Measurements from ENCODE around the gene ARID5B.

The ARID5B gene

DNA sequence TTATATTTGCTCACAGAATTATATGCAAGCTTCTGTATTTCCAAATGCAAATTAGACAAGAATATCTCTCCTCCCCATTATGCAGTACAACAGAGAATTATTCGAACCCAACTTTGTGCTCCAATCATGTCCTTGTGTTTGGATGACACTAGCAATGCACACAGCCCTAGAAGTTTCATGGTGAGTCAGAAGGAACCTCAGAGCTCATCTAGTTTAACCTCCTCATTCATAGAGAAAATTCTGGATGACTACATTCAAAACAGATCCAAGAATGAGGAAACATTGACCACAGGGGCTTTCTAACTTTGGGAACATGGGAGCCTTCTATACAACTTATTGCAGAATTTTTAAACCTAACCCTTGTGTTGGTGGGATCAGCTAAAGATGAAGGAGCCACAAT, 12.8 kb upstream of the ARID5B start:
- DNase-seq (ENCODE audit: low read depth), result no peak

DNA sequence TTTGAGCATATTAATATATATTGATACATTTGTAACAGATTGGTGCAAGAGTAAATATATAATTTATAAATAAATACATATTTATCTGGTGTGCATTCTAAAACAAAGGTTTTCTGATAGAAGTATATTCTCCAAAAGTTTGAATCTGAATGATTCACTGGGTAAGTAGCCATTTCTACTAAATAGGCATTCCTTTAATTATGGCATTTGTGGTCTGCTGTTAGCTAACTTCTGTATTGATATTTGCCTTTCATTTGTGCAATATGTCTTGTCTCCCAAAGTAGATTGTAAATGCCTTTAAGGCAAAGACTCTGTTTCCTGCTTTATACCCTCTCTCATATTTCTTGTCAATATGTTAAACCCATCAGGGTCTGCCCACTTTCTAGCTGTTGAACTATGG, 11.1 kb upstream of the ARID5B start:
- no peak for DNase-seq (ENCODE audit: low read depth)

DNA sequence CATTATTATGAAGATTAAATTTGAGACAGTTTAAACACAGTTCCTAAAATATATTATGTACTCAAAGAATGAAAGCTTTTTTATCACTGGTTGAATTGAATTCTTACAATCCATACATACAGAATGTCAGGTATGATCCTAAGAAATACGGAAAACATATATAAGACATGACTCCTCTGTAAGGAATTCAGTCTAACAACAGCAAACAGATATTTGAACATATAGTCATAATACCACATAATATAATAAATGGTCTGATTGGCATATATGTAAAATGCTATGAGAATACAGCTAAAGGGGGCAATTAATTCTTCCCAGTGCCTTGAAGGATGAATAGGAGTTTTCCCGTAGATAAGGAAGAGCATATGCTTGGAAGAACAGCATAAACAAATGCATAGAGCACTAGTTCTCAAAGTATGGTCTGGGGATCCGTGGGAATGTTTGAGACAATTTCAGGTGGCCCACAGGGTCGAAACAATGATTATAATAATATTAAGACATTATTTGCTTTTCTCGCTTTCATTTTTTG, 10.6 kb upstream of the ARID5B start:
- no peak for DNase-seq (ENCODE audit: low read depth)

DNA sequence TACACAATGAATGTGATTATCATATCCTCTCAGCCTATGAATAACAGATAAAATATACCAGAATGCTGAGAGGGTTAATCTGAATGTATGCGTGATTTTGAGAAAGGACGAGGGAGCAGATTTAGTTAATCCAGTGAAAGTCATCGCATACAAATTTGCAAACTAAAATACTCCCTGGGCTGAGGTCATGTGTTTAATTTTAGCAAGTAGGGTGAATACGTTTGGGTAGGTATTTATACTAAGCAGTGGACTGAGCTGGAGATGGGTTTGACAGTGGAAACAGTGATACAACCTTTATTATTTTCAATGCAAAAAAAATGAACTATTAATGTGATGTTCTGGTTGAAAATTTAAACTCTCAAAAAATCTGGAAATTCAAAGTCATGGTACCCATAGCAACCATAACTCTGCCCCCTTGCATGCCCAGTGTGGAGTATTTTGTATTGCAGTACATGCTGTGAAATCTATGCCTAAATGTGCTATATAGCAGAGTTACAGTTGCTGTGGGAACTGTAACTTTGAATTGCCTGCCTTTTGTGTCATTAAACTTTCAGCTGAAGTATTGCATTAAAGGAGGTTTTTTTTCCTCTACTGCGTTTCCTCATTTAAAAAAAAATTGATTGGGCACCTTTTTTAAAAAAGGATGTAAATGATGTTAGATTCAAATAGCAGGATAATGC, 9.5 kb upstream of the ARID5B start:
- DNase-seq (ENCODE audit: low read depth), result no peak

DNA sequence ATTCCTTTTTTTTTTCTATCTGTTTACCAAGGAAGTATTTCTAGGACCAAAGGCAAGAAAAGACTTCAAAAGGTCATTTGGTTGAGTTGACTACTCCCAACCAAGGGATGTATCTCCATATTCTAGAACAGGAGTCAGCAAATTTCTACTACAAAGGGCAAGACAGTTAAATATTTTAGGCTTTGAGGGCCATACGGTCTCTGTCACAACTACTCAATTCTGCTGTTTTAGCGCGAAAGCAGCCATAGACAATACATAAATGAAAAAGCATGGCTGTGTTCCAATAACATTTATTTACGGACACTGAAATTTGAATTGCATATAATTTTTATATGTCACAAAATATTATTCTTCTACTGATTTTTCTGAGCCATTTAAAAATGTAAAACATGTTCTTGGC, 8.5 kb upstream of the ARID5B start:
- no peak for DNase-seq (ENCODE audit: low read depth)

DNA sequence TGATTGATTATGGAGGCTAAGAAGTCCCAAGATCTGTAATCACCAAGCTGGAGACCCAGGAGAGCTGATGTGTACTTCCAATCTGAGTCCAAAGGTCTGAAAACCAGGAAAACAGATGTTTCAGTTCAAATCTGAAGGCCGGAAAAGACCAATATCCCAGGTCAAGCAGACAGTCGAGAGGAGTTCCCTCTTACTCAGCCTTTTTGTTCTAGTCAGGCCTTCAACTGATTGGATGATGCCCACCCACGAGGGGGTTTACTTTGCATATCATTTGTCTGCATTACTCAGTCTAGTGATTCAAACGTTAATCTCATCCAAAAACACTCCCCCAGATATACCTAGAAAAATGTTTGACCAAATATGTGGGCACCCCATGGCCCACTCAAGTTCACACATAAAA, 7.4 kb upstream of the ARID5B start:
- no peak for DNase-seq (ENCODE audit: low read depth)

DNA sequence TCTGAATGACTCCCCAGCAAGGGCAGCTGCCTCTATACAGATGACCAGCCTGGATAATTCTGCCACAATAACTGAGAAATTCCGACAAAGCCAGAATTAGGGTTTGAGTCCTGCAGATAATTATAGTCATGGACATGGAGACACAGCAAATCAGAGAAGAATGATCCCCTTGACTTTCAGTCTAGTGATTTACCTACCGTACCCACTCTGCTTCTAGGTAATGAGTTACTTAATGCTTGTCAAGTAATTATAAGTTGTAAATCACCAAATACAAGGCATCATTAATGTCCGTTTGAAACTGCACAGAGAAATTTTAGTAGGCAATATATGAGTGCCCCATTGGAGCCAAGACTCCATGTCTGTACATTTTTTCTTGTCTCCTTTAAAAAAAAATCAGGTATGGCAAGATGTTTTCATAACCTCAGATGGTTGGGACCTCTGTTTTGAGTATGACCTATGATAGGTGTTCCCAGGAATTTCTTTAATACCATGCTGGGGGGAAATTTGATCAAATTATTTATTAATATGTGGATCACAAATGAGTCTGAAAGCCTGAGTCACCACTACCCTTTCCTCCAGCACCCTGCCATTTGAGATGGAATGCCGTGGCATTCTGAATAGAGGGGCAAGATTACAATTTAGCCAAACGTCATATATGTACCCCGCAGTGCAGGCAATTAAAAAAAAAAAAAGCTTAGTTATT, 5.5 kb upstream of the ARID5B start:
- DNase-seq (ENCODE audit: low read depth), result no peak

DNA sequence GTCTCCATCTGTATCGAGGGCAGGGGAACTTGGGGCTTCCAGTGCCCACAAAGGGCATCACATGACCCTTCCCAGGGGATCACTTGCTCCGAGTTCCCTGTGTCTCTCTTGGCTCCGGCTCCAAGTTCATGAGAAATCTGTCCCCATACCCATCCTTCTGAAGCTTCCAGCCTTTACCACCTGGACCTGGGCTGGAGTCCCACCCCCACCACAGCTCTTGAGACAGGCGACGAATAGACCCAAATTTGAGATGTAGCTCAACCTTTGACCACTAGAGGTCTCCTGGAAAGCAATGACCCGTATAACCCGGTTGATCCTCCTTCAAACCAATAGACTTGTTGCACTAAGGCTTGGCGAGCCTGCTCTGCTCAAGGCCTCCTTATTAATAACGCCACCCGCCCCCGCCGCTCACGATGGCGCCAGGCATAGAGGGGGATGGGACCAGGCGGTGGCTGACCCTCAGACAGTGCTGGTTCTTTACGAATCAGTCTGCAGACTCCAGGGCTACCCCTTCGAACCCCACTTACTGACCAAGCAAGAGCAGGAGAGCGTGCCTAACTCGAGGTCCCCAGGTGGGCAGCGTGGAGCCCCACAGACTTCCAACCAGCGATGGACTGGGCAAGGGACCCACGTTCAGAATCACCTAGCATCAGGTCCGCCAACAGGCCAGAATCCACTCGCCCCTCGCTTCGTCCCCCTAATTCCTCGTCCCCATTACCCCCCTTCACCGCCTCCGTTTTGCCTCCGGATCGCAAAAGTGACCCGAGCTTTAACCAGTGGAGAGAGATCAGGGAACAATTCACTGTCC, 4.4 kb upstream of the ARID5B start:
- DNase-seq (ENCODE audit: low read depth), result peak; percentile 57

DNA sequence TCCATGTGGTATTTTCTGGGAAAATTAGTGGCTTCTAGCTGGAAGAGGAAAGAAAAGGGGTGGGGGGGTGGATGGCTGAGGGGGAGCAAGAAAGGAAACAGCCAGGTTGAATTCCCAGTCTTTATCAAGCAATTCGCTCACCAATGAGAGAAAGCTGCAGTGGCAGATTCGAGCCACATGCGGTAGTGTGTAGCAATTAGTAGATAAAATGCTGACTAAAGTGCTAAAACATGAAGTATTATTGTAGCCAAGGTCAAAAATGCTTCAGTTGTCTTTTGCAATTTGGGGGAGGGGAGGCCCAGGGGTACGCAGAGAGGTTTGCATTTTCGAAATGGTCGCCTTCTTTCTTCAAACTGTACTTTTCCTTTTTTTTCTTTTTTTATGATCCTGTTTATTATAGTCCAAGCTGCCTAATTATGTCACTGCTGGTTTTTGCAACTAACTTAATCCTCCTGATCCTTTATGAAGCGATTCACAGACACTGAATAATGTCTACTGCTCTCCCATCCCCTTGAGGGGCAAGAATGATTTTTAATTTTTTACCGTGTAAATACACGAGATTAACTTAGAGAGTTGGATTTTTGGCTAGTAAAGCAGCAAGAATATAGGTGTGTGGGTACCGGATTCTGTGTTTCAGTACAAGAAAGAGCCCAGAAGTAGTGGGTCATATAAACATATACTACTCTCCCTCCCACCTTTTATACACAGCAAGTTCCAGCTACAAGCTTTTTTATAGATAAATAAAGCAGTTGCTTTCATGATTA, 3.6 kb upstream of the ARID5B start:
- DNase-seq (ENCODE audit: low read depth), result no peak

DNA sequence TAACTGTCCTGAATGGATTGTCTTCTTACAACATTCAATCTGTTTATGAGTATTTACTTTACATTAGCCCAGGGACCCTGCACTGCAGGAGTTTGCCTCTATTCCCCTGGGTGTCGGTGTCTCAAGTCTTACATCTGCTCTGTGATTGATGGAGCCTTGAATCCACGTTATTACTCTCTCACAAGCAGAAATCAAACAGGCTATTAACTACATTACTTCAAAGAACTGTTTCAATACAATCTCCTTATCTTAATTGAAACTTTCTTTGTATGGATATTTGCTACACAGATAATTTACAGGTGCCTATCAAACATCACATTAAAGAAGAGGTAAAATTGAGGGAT, 3.1 kb upstream of the ARID5B start:
- DNase-seq (ENCODE audit: low read depth), result no peak

DNA sequence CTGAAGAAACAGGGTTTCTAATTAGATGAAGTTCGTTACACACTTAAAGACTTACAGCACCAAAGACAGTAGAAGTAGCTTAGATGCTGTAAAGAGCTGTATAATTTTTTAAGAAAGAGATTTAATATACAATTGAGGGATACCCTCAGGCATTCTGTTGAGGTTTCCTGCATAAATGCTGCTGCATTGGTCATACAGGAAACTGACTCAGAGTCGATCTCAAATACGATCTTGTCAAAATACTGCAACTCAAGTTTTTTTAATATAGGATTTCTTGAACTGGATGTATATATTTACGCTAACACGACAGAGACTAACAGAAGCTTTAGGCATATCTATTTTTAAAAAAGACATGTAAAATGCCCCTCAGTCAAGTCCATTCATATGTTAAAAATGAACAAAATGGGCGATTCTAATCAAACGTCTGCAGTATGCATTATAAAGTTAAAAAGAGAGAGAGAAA, 2.4 kb upstream of the ARID5B start:
- no peak for DNase-seq (ENCODE audit: low read depth)

DNA sequence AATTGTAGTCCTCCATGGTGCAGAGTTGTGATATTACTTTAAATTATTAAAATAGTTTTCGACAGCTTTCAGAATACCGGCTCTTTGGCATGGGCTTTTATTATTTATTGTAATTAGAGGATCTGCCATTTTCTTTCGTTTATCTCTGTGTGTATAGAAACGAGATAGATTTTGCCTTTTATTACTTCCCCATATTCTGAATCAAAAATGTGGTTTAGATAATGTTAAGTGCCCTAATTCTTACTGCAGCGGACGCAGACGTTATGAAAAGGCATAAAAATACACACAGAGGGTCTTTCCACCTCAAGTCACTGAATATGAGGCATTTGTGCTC, 1.9 kb upstream of the ARID5B start:
- DNase-seq (ENCODE audit: low read depth), result no peak

DNA sequence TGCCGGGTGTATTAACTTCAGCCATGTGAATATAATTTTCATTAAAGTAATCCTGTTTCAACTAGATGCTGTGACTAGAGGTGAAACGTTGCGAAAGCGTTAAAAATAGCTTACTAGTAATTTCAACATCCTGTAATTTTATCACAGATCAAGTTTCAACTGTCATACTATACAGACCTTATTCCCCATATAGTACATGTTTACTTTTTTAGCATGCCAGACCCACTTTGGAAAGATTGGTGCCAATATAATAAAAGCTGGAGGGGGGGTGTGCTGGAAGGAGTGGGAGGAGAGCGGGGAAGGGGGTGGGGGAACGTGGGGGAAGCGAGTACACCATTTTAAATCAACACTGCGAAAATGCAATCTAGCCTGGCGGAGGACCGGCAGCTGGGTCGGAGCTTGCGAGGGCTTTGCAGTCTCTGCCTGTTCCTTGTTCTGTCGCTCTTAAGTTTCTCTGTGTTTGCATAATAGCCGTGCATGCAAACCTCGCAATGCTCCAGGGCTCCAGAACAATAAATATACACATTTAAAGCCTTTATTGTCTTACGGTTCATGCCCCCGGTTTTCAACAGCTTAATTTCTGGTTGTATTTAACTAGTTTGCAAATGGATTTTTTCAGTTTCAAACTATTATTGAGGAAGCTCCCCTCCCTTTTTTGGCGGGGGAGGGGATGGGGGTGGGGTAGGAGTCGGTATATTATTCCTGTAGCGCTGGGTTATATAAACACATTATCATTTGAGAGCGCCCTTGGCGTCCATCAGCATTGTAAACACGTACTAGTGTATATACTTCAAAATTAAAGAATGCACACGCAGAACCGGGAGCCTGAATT, 1.3 kb upstream of the ARID5B start:
- DNase-seq (ENCODE audit: low read depth), result no peak

DNA sequence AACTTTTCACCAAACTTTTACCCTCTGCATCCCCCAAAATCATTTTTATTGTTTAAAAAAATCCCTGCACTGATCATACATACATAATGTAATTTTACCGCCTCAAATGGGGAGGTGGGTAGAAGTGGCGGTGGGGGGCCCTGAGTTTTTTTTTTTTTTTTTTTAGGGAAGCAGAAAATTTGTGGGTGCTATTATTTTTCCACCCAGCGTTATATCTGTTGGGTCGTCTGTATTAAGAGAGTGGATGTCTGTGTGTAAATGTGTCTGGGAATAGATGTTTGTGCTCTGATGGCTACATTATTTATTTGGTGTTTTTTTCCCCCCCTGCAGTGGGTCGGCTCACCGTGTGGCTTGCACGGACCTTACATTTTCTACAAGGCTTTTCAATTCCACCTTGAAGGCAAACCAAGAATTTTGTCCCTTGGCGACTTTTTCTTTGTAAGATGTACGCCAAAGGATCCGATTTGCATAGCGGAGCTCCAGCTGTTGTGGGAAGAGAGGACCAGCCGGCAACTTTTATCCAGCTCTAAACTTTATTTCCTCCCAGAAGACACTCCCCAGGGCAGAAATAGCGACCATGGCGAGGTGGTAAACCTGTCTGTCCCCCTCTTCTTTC, 438 bp downstream of the ARID5B start:
- DNase-seq (ENCODE audit: low read depth), result no peak

DNA sequence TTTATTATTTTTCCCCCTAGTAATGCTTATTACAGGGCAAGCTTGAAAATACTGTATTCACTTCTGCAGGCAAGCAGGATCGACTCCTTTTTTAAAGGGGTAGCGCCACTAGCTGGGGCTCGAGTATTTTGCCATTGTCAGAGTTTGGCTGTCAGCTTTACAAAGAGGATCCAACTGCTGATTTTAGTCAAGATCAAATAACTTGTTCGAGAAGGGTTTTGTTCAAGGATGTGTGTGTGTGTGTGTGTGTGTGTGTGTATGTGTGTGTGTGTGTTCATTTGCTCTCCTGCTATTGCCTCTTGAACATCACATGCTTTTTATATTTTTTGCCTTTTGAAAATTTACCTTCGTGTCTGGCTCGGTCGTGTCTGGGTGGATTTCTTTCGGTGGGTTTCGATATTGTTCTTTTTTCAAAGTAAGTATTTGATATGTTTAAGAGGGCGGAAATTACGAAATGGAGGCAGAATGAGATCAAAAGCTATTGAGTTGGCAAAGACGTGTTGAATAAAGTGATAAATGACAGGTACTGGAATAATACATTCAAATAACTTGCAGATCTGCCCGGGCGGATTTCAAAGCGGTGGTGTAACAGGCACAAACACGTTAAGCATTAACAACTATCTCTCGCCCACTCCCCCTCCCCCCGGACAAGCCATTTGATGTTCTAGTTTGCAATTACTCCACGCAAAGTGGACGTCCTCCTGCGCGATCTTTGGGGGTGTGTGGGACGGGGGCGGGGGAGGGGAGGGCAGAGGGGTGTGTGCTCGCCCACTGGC, 1.1 kb downstream of the ARID5B start:
- DNase-seq (ENCODE audit: low read depth), result peak; percentile 54

DNA sequence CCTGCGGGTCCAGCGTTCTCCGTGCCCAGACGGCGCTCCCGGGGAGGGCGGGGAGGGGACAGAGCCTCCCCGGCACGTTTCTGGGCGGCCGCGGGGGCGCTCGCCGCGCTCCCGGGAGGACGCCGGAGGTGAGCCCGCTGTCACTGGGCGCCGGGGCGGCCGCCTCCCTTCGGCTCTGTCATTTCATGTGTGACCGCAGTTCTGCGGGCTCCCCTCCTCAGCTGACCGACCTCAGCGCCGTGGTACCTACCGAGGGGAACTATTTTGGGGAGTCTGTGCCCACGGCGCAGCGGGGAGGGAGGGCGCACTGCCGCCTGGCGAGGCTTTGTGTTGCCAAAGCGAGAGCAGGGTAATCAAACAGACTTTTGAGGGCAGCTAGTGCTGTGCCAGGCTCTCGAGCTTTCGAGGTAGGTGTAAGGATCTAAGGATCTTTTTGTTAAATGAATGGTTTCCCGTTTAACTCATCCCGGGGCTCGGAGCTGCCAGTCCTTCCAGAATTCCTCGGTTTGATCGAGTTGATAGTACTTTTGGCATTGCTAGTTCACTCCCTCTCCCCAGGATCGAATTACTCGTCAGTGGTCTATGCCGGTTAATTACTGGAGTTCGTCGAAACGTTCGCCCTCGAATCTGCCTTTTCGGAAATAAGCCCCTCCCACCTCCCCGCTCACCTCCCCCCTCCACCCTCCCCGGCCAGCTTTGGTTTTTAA, 1.9 kb downstream of the ARID5B start:
- peak; percentile 61 for DNase-seq (ENCODE audit: low read depth)

DNA sequence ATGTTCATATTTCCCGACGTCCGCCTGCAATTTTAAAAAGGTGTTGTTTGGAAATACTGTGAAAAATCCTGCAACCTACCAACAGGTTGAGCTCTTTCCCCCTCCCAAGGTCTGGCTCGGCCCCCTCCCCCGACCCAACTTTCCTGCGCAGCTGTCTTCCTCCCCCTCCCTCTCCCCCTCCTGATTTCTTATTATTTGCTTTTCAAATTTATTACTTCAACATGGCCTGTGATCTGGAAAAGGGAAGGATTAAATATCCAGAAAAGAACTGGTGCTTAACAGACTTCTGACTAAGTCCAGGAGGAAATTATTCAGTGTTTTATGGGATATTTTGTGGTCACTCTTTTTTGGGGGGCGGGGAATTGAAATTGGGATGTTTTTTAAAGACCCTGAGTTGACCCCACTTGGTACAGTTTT, 2.4 kb downstream of the ARID5B start:
- no peak for DNase-seq (ENCODE audit: low read depth)

DNA sequence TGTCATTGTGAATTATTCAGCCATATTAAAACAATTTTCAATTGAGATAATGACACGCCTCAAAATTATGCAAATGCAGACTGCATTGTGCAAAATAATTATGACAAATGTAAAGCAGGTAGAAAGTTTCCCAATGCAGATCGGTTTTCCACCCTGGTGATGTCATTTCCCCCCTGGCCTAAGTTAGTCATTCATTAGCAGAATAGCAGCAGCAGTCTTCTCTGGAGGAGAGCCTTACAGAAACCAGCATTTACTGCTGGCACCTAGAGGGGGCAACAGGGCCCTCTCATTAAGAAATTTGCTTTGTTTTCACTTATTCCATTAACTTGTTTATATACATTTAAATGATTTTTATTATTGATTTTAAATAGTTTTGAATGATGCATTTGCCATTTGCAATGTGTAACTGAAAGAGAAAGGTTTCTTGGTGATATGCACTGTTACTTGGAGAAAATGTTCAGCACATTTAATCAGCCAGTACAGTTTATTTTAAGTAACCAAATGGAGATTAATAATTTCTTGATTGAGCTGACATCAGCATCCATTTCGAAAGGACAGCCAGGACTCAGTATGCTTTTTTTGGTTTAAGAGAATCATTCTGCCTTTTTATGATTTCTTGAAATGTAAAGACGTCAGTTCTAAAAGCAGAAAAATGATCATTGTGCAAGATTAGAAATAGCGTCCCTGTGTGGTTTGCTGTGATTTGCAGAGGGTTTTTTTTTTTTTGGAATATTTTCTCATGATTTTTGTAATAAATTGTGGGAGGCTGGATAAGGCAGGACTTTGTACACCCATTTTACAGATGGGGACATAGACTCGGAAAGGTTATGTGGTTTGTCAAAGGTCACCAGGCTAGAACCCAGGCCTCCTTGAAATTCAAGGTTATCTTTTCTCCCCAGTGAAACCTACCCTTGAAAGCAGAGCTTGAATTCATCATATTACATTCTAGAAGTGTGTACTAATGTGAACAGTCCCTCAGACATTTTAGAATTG, 3.5 kb downstream of the ARID5B start:
- DNase-seq (ENCODE audit: low read depth), result peak; percentile 67
